Small intestine (tissue), 7 donors: ENCODE results near the gene GALNT9. TPM values are rescaled to one million over a fixed set of nuclear protein-coding genes. Genes with fewer than 3 reads are reported as not detected.

Experiments used
- DNase-seq, 2 donors: peaks; one replicate each; pipeline versions ENCODE4 v3.0.0 to v3.0.0-alpha.2; 2013
- FAIRE-seq: peaks from 2 replicates; lab custom pipeline; 2012; peaks lifted over from hg19 to GRCh38; lab: Jason Lieb, UNC
- H3K27ac ChIP-seq, 3 donors: one replicate each; pipeline ENCODE4 v1.5.1; 2013; ENCODE audit warnings: low read length in 2 of 3, mild to moderate bottlenecking in 2 of 3, control low read depth in 1 of 3, inconsistent platforms in 1 of 3, low read depth in 1 of 3, moderate library complexity in 1 of 3
- H3K27me3 ChIP-seq, 3 donors: one replicate each; pipeline ENCODE4 v1.6.1; 2013; ENCODE audit warnings: low read length in 3 of 3, inconsistent platforms in 1 of 3; ENCODE audit not compliant: control insufficient read depth in 3 of 3, insufficient read depth in 3 of 3
- H3K36me3 ChIP-seq, 3 donors: one replicate each; pipeline ENCODE4 v1.6.1; 2013; ENCODE audit warnings: low read length in 3 of 3, inconsistent platforms in 1 of 3, low read depth in 1 of 3, mild to moderate bottlenecking in 1 of 3, moderate library complexity in 1 of 3; ENCODE audit not compliant: control insufficient read depth in 3 of 3, insufficient read depth in 2 of 3
- H3K4me1 ChIP-seq, 3 donors: one replicate each; pipeline ENCODE4 v1.6.1; 2013; ENCODE audit warnings: low read length in 2 of 3, inconsistent platforms in 1 of 3, low read depth in 1 of 3, mild to moderate bottlenecking in 1 of 3, moderate library complexity in 1 of 3; ENCODE audit not compliant: control insufficient read depth in 3 of 3, insufficient read depth in 2 of 3
- H3K4me3 ChIP-seq, 3 donors: one replicate each; pipeline ENCODE4 v1.5.1; 2013; ENCODE audit warnings: low read length in 3 of 3, control low read depth in 1 of 3, inconsistent platforms in 1 of 3, low read depth in 1 of 3, mild to moderate bottlenecking in 1 of 3, moderate library complexity in 1 of 3
- H3K9me3 ChIP-seq, 2 donors: one replicate each; pipeline ENCODE4 v1.6.1; 2013; ENCODE audit warnings: low read depth in 1 of 2, low read length in 1 of 2; ENCODE audit not compliant: control insufficient read depth in 2 of 2, insufficient read depth in 1 of 2
- WGBS, 3 donors: extraction: QIAGEN DNeasy Blood & Tissue Kit; methylation state at CpG; one replicate each; pipeline ENCODE4 v1.1.7; 2013; 5-methylcytosine and 5-hydroxymethylcytosine counted together
- polyA plus RNA-seq, 4 donors: library from polyadenylated mRNA; stranded (reverse) in 3 of 4; unstranded in 1 of 4; fragments of 200-250 nt in 3 of 4; fragments of 120-200 nt in 1 of 4; gene quantifications; one replicate each; pipeline versions ENCODE4 v1.2.1 to v1.2.3, GENCODE V29; 2013
- donor health status: healthy with polysubstance abuse.
- donor health status: control.
- donor health status: control.
- donor health status: Bipolar disorder and iron deficiency.
- donor health status: healthy.

Gene GALNT9
- polyA plus RNA-seq, 4 donors = 0.79 to 2.6 TPM; not detected in 2

GRCh38 chr12:132239796-132240668 is 89.4 kb downstream of the GALNT9 start:
- peaks cover 0 to 4% of the 10 kb centered on the region in 2 donors for H3K9me3 ChIP-seq
- H3K27me3 ChIP-seq = no peaks in the 10 kb centered on the region
- no peak for FAIRE-seq
- no peak for DNase-seq
- H3K4me1 ChIP-seq = peaks cover 0 to 9% (median 0%) of the 10 kb centered on the region in 3 donors
- WGBS, 3 donors = 81 to 85% (median 81%) methylated on average over 31 to 32 of the region's 32 CpGs
- no peaks in the 10 kb centered on the region for H3K36me3 ChIP-seq
- peak overlapping the region in 1 of 3 donors; percentile 36 for H3K4me3 ChIP-seq
- H3K27ac ChIP-seq = peak overlapping the region in 1 of 3 donors; percentile 91

DNA sequence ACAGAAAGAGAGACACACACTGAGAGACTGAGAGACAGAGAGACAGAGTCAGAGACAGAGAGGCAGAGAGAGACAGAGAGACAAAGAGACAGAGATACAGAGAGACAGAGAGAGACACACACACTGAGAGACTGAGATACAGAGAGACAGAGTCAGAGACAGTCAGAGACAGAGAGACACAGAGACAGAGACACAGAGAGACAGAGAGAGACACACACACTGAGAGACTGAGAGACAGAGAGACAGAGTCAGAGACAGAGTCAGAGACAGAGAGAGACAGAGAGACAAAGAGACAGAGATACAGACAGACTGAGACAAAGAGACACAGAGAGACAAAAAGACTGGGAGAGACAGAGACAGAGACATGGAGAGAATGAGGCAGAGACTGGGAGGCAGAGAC is 90.0 kb downstream of the GALNT9 start:
- FAIRE-seq = no peak
- H3K9me3 ChIP-seq = peaks cover 0 to 4% of the 10 kb centered on the region in 2 donors
- no peaks in the 10 kb centered on the region for H3K27me3 ChIP-seq
- no peak overlapping the region for H3K4me3 ChIP-seq
- DNase-seq = no peak
- H3K27ac ChIP-seq = peak overlapping the region in 1 of 3 donors; percentile 91
- no peaks in the 10 kb centered on the region for H3K36me3 ChIP-seq
- peaks cover 0 to 9% (median 0%) of the 10 kb centered on the region in 3 donors for H3K4me1 ChIP-seq

- Histone ChIP-seq H3K4me1 (peaks cover 0 to 9% (median 0%) of the 10 kb centered on the region in 3 donors), H3K27me3 (no peaks in the 10 kb centered on the region), H3K27ac (no peak overlapping the region), H3K36me3 (no peaks in the 10 kb centered on the region), H3K4me3 (no peak overlapping the region), H3K9me3 (peaks cover 0 to 4% of the 10 kb centered on the region in 2 donors)
- 56 to 72% (median 63%) methylated on average over 5 of the region's 5 CpGs for WGBS, 3 donors
- no peak for FAIRE-seq
- DNase-seq = no peak
These were observed 90.5 kb downstream of the GALNT9 start for GRCh38 chr12:132238884-132239283.

DNA sequence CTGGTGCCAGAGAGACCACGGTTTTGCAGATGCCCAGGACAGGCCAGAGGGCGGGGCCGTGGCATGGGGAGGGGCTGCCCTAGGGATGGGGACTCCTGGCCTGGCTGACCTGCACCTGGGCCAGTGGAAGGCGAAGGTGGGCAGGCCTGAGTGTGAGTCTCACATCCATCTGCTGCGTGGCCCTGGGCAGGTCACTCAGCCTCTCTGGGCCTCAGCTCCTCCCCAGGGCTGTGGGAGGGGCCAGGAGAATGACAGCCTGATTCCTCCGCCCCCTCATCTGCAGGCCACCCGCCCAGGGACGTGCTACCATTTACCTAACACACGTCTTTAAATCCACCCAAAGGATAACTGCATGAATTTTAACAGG is 90.9 kb downstream of the GALNT9 start:
- FAIRE-seq = no peak
- no peaks in the 10 kb centered on the region for H3K27me3 ChIP-seq
- peaks cover 0 to 9% (median 0%) of the 10 kb centered on the region in 3 donors for H3K4me1 ChIP-seq
- no peak overlapping the region for H3K4me3 ChIP-seq
- H3K36me3 ChIP-seq = no peaks in the 10 kb centered on the region
- H3K9me3 ChIP-seq = peaks cover 0 to 4% of the 10 kb centered on the region in 2 donors
- no peak for DNase-seq
- WGBS, 3 donors = 54 to 71% (median 55%) methylated on average over 9 of the region's 9 CpGs
- H3K27ac ChIP-seq = no peak overlapping the region

GRCh38 chr12:132237772-132238487 is 91.5 kb downstream of the GALNT9 start:
- H3K27ac ChIP-seq = no peak overlapping the region
- H3K4me1 ChIP-seq = peaks cover 0 to 9% (median 0%) of the 10 kb centered on the region in 3 donors
- no peak for FAIRE-seq
- peaks cover 0 to 4% of the 10 kb centered on the region in 2 donors for H3K9me3 ChIP-seq
- WGBS, 3 donors = 81 to 92% (median 85%) methylated on average over 27 to 33 of the region's 33 CpGs
- DNase-seq = no peak
- no peaks in the 10 kb centered on the region for H3K27me3 ChIP-seq
- no peaks in the 10 kb centered on the region for H3K36me3 ChIP-seq
- H3K4me3 ChIP-seq = no peak overlapping the region

DNA sequence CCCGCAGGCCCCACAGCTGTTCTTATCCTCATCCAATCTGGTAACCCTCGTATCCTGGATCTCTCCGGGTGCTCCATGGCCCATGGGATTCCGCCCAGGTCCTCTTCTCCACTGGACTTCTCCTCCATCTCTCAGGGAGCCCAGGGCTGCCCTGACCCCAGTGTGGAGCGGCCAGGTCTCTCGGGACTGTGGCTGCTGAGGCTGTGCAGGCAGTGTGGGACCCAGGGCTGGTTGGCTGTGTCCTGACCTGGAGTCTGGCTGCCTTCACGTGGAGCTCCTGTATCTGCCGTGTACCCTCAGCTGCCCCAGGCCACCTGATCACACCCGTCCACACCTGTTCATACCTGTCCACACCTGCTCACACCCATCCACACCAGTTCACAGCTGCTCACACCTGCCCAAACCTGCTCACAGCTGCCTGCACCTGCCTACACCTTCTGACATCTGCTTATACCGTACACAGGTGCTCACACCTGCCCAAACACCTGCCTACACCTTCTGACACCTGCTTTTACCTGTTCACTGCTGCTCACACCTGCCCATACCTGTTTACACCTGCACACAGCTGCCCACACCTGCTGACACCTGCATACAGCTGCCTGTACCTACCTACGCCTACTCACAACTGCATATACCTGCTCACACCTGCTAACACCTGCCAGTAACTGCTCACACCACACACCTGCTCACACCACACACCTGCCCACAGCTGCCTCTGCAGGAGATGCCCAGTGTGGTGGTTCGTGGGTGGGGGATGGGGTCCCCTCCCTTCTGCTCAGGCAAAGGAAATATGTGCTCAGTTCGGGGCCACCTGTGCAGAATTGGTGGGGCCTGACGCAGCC is 92.2 kb downstream of the GALNT9 start:
- Histone ChIP-seq H3K27ac (no peak overlapping the region), H3K9me3 (peaks cover 0 to 4% of the 10 kb centered on the region in 2 donors), H3K27me3 (no peaks in the 10 kb centered on the region), H3K4me3 (no peak overlapping the region), H3K36me3 (no peaks in the 10 kb centered on the region), H3K4me1 (peaks cover 0 to 9% (median 0%) of the 10 kb centered on the region in 3 donors)
- WGBS, 3 donors = 70 to 80% (median 73%) methylated on average over 14 of the region's 14 CpGs
- no peak for FAIRE-seq
- no peak for DNase-seq

DNA sequence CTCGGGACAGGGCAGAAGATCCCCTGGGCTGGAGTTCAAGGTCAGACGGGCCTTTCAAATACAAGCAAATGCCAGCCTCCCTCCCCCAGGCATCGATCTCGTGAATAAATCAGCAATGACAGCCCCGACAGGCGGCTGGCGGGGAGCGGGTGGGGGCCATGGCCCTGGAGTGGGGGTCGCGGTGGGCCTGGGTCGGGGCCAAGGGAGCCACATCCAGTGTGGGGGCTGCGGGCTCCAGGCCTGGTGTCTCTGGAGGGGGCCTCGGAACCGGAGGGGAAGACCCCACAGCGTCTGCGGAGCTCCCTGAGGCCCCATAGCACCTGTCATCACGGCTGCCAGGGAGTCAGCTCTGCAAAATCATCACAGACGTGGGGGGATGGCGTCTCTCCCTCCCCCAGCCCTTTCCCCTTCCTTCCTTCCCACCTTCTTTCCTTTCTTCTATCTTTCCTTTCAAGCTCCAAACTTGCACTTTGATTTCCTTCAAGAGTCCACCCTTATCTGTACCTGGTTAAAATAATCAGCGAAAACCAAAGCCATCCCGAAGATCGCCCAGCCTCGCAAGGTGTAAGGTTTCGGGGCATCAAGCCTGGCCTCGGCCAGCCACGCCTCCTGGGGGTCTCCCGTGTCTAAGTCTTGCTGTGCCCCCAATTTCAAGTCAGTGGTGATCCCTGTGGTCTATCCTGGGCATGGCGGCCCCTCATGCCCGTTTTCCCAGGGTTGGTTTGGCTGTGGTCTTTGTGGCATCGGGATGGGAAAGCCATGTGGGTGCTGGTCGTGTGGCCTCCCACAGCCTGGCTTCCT is 93.1 kb downstream of the GALNT9 start:
- 76 to 82% (median 79%) methylated on average over 28 to 31 of the region's 31 CpGs for WGBS, 3 donors
- no peaks in the 10 kb centered on the region for H3K27me3 ChIP-seq
- H3K36me3 ChIP-seq = no peaks in the 10 kb centered on the region
- DNase-seq (no peak), FAIRE-seq (no peak)
- H3K4me3 ChIP-seq = no peak overlapping the region
- peaks cover 0 to 9% (median 0%) of the 10 kb centered on the region in 3 donors for H3K4me1 ChIP-seq
- H3K9me3 ChIP-seq = peaks cover 0 to 4% of the 10 kb centered on the region in 2 donors
- H3K27ac ChIP-seq = no peak overlapping the region
